Psoas muscle (tissue), 8 donors: ENCODE measurements around the gene MAP1LC3B. TPM values are rescaled to one million over a fixed set of nuclear protein-coding genes. Genes with fewer than 3 reads are reported as not detected.

Experiments
- ATAC-seq, 4 donors: fragments of 200-7000 bp; cut with Tn5 transposase; one replicate each; pipeline ENCODE4 v1.9.1; 2020; ENCODE audit warnings: moderate library complexity in 3 of 4, mild to moderate bottlenecking in 2 of 4
- DNase-seq, 2 donors: peaks; one replicate each; pipeline ENCODE4 v3.0.0-alpha.2; 2020
- H3K27ac ChIP-seq: fragments of 200-600 bp; one replicate; pipeline ENCODE4 v1.8.0; 2022
- H3K27me3 ChIP-seq, 3 donors: fragments of 200-600 bp in 1 of 3; one replicate each; pipeline versions ENCODE4 v1.6.1 to v1.8.0; 2013 to 2022; ENCODE audit warnings: low read length in 2 of 3, mild to moderate bottlenecking in 2 of 3, moderate library complexity in 1 of 3; ENCODE audit not compliant: insufficient read depth in 3 of 3
- H3K36me3 ChIP-seq, 2 donors: fragments of 200-600 bp in 1 of 2; one replicate each; pipeline versions ENCODE4 v1.6.1 to v1.8.0; 2013 to 2022; ENCODE audit warnings: low read depth in 1 of 2, mild to moderate bottlenecking in 1 of 2, moderate library complexity in 1 of 2; ENCODE audit not compliant: insufficient read depth in 1 of 2
- H3K4me1 ChIP-seq: fragments of 200-600 bp; one replicate; pipeline ENCODE4 v1.8.0; 2022
- H3K4me3 ChIP-seq: fragments of 200-600 bp; one replicate; pipeline ENCODE4 v1.8.0; 2022; ENCODE audit warnings: mild to moderate bottlenecking
- H3K9me3 ChIP-seq: fragments of 200-600 bp; one replicate; pipeline ENCODE4 v1.8.0; 2022
- WGBS, 3 donors: extraction: QIAGEN DNeasy Blood & Tissue Kit; methylation state at CpG; one replicate each; pipeline versions ENCODE4 v1.1.6 to v1.1.7; 2013; 5-methylcytosine and 5-hydroxymethylcytosine counted together
- intact Hi-C, 2 donors: fragments of 100-400 bp; cut with DNase I; formaldehyde crosslinking; loops; one replicate each; pipeline versions ENCODE4 v1.11.0 to v1.14.2; 2022
- polyA plus RNA-seq, 3 donors: library from polyadenylated mRNA; stranded (reverse); fragments of 200-250 nt; gene quantifications; one replicate each; pipeline ENCODE4 v1.2.3, GENCODE V29; 2013
- total RNA-seq, 4 donors: library from RNA; stranded (reverse); fragmentation: NEBNext Ultra II Directional in 2 of 4; extraction: Animal tissue kit (Norgen Biotek cat#: 25700) in 2 of 4; gene quantifications; one replicate each; pipeline versions ENCODE4 v1.2.1 to v1.2.4, GENCODE V29; 2021 to 2023
- TF ChIP-seq, protein P1 (sequence below): fragments of 200-600 bp; IDR thresholded peaks from one replicate; pipeline ENCODE4 v1.8.0; 2022; ENCODE audit warnings: antibody characterized with exemption
- donor health status: healthy with polysubstance abuse.
- donor health status: DM: no; HTN: no; CAD: no; lungs with moderate emphysema.
- donor health status: Bipolar disorder and iron deficiency.
- donor health status: healthy.
- donor health status: DM: yes; HTN: yes; CAD: no.
- donor health status: DM: no; HTN: no; CAD: no.
- donor health status: DM: no; HTN: no; CAD: no.
- donor health status: DM: yes; HTN: yes; CAD: no.

MAP1LC3B gene
- total and polyA plus RNA-seq, 7 donors: 114 to 189 (median 158) TPM

DNA sequence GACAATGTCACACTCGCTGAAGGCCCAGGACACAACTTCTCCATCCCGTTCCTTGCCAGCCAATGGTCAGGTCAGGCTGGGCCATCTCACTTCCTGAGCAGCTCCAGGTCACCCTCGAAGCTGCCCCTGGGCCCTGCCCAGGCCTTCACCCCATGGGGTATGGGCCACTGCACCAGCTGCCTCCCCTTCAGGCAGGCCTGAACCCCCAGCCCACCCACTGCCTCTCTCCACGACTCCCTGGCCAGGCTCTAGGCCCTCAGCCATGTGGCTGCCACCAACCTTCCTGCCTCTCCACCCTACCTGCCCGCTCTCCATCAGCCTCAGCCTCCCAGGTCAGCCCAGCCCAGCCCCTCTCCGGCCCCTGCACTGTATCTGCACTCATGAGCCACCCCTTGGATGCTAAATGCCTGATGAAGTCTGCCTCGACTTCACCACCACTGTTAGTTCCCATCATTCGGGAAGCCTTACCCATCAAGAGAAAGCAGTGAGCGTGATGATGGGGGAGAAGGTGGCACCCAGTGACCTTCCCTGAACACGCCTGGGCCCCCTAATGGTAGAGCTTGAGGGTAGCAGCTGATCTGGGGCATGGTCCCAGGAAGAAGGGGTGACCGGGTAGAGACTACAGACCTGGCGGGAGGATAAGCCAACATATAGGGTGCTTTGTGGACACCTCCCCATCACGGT lies 44.1 kb upstream of the MAP1LC3B start:
- no peaks in the 10 kb centered on the region for H3K9me3 ChIP-seq
- intact Hi-C loops: no loop called here
- TF ChIP-seq, protein P1, sequence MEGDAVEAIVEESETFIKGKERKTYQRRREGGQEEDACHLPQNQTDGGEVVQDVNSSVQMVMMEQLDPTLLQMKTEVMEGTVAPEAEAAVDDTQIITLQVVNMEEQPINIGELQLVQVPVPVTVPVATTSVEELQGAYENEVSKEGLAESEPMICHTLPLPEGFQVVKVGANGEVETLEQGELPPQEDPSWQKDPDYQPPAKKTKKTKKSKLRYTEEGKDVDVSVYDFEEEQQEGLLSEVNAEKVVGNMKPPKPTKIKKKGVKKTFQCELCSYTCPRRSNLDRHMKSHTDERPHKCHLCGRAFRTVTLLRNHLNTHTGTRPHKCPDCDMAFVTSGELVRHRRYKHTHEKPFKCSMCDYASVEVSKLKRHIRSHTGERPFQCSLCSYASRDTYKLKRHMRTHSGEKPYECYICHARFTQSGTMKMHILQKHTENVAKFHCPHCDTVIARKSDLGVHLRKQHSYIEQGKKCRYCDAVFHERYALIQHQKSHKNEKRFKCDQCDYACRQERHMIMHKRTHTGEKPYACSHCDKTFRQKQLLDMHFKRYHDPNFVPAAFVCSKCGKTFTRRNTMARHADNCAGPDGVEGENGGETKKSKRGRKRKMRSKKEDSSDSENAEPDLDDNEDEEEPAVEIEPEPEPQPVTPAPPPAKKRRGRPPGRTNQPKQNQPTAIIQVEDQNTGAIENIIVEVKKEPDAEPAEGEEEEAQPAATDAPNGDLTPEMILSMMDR: no peak
- H3K27me3 ChIP-seq: no peaks in the 10 kb centered on the region
- ATAC-seq: no peak
- peaks cover 4 to 46% of the 10 kb centered on the region in 2 donors for H3K36me3 ChIP-seq
- no peak overlapping the region for H3K27ac ChIP-seq
- H3K4me1 ChIP-seq: peaks cover 17% of the 10 kb centered on the region
- H3K4me3 ChIP-seq: no peak overlapping the region
- WGBS, 3 donors: 94 to 98% (median 95%) methylated on average over 13 of the region's 13 CpGs
- DNase-seq: no peak

DNA sequence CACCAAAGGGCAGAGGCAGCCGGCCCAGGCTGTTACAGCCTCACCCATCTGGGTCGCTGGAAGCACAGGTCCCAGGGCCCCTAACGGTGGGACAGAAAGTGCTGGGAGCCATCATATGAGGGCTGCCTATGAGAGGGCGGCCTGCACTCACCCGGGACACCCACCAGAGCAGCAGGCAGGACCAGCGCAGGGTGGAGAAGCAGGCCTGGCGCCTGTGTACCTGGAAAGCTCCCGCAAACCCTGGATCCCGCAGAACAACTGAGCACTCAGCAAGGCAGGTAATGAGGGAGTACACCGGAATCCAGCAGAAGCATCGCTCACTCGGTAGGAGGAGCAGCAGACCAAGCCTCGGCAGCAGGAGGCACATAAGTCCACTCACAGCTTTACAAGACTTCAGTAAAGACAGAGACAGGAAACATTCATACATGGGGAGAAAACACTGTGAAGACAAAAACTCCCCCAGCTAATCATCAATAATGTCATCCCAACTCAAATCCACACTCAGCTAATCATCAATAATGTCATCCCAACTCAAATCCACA lies 43.4 kb upstream of the MAP1LC3B start:
- Histone ChIP-seq H3K4me1 (peaks cover 17% of the 10 kb centered on the region), H3K27me3 (no peaks in the 10 kb centered on the region), H3K27ac (no peak overlapping the region), H3K36me3 (peaks cover 4 to 45% of the 10 kb centered on the region in 2 donors), H3K9me3 (no peaks in the 10 kb centered on the region), H3K4me3 (no peak overlapping the region)
- DNase-seq (no peak), ATAC-seq (no peak)
- intact Hi-C loops: no loop called here
- TF ChIP-seq, protein P1: no peak
- WGBS, 3 donors: 92 to 96% (median 93%) methylated on average over 13 of the region's 13 CpGs

DNA sequence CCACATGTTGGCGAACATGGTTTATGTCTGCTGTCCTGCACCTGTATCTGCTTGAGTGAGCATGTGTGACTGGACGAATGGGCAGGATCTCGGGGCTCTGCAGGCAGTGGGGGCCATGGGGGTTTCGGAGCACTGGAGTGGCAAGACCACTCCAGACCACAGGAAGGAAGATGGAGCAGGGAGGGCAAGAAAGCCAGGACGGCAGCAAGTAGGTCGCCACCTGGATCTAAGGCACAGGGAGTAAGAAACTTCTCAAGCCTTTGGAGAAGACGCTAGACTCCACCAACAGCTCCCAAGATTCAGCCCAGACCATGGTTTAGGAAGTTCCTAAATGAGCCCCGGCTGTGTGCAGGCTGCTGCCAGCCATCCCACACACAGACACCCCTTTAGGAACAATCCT lies 42.1 kb upstream of the MAP1LC3B start:
- H3K36me3 ChIP-seq: peaks cover 4 to 41% of the 10 kb centered on the region in 2 donors
- intact Hi-C loops: no loop called here
- H3K9me3 ChIP-seq: no peaks in the 10 kb centered on the region
- TF ChIP-seq, protein P1: no peak
- DNase-seq: no peak
- 80 to 89% (median 85%) methylated on average over 8 of the region's 8 CpGs for WGBS, 3 donors
- H3K27ac ChIP-seq: no peak overlapping the region
- no peaks in the 10 kb centered on the region for H3K27me3 ChIP-seq
- H3K4me3 ChIP-seq: no peak overlapping the region
- ATAC-seq: no peak
- H3K4me1 ChIP-seq: peaks cover 17% of the 10 kb centered on the region

DNA sequence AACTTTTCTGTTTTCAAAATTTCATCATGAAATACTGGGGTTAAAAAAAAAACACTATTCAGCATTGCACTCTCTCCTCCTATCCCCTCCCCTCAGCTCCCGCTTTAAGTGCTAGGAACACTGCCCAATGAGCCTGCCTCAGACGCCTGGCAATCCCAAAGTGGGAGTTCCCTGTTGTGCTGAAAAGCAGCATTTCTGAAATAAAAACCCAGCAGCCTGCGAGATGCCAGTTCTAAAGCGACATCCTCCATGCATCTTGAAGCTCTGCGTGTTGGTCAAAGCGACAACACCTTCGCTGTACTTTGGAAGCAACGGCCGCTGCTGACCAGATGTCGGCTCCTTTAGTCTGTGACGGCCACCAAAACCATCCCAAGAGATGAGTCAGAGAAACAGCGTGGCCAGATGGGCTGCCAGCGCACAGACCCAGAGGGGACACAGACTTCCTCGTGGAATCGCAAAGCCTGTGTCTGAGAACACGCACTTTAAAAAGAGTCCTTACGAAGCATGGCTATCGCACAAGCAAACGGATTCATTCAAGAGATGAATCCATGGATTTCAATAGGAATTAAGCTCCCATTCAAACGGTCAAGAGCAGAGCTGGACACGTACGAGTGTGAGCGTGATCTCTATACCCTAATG lies 41.3 kb upstream of the MAP1LC3B start:
- Histone ChIP-seq H3K9me3 (no peaks in the 10 kb centered on the region), H3K27ac (peak overlapping the region; percentile 73), H3K27me3 (no peaks in the 10 kb centered on the region), H3K36me3 (peaks cover 4 to 35% of the 10 kb centered on the region in 2 donors), H3K4me1 (peaks cover 17% of the 10 kb centered on the region), H3K4me3 (no peak overlapping the region)
- ATAC-seq (peak; percentile 82 to 91 (median 88)), DNase-seq (peak; percentile 64 to 80)
- TF ChIP-seq, protein P1: no peak
- WGBS, 3 donors: 40 to 68% (median 42%) methylated on average over 23 of the region's 23 CpGs
- intact Hi-C loops: no loop called here
